ENCODE results near the gene MCC.

The MCC gene

GRCh38 chr5:113292462-113292861, 195.8 kb downstream of the MCC start:
- peaks cover 2% of the 10 kb centered on the region for H3K79me1 ChIP-seq (ENCODE audit: low read length)
- no peak overlapping the region for H4K8ac ChIP-seq (ENCODE audit: low read depth, low read length)
- no peak overlapping the region for H4K91ac ChIP-seq (ENCODE audit: low read depth, low read length)
- DNase-seq: no peak
- no peak overlapping the region for H3K23ac ChIP-seq (ENCODE audit: low read length)
- H2BK120ac ChIP-seq (ENCODE audit: insufficient read depth, low read length, poor library complexity): no peak overlapping the region
- H3K27me3 ChIP-seq (ENCODE audit: insufficient read depth, low read length): no peaks in the 10 kb centered on the region
- no peak overlapping the region for H3K9ac ChIP-seq (ENCODE audit: low read length)
- peaks cover 7 to 10% of the 10 kb centered on the region in 2 experiments for H3K4me1 ChIP-seq (ENCODE audit: control insufficient read depth in 1 of 2, insufficient read depth in 2 of 2, low read length in 2 of 2)
- H3K9me3 ChIP-seq (ENCODE audit: insufficient read depth, low read depth, low read length): no peaks in the 10 kb centered on the region
- H3K4ac ChIP-seq (ENCODE audit: low read depth, low read length): no peak overlapping the region
- H3K14ac ChIP-seq (ENCODE audit: low read length): no peak overlapping the region
- H2AFZ ChIP-seq (ENCODE audit: insufficient read depth, low read length, poor library complexity): no peak overlapping the region
- WGBS (ENCODE audit: extremely low coverage, insufficient coverage, insufficient read length): no CpG with 5 or more reads among the region's 3 CpGs
- H3K36me3 ChIP-seq (ENCODE audit: control insufficient read depth in 1 of 2, insufficient read depth in 2 of 2, low read length in 2 of 2): no peaks in the 10 kb centered on the region
- H2BK12ac ChIP-seq (ENCODE audit: low read length): no peak overlapping the region
- no peaks in the 10 kb centered on the region for H3K79me2 ChIP-seq (ENCODE audit: control insufficient read depth, insufficient read depth, low read length, poor library complexity)
- H3K27ac ChIP-seq (ENCODE audit: low read depth, low read length): no peak overlapping the region
- no peak overlapping the region for H4K12ac ChIP-seq (ENCODE audit: low read depth, low read length)
- no peak overlapping the region for H3K4me2 ChIP-seq (ENCODE audit: low read length)
- no peak overlapping the region for H2AK5ac ChIP-seq (ENCODE audit: low read length)
- H2BK5ac ChIP-seq (ENCODE audit: low read depth, low read length, poor library complexity): no peak overlapping the region
- no peak overlapping the region for H3K4me3 ChIP-seq (ENCODE audit: low read depth, low read length)
- no peak overlapping the region for H3K18ac ChIP-seq (ENCODE audit: low read length)

- Histone ChIP-seq H3K23ac (ENCODE audit: low read length) (no peak overlapping the region), H3K9ac (ENCODE audit: low read length) (no peak overlapping the region), H4K12ac (ENCODE audit: low read depth, low read length) (no peak overlapping the region), H4K8ac (ENCODE audit: low read depth, low read length) (no peak overlapping the region), H2BK120ac (ENCODE audit: insufficient read depth, low read length, poor library complexity) (no peak overlapping the region), H2BK5ac (ENCODE audit: low read depth, low read length, poor library complexity) (no peak overlapping the region), H4K91ac (ENCODE audit: low read depth, low read length) (no peak overlapping the region), H3K27ac (ENCODE audit: low read depth, low read length) (no peak overlapping the region), H3K4me1 (ENCODE audit: control insufficient read depth in 1 of 2, insufficient read depth in 2 of 2, low read length in 2 of 2) (no peaks in the 10 kb centered on the region), H3K14ac (ENCODE audit: low read length) (no peak overlapping the region), H3K36me3 (ENCODE audit: control insufficient read depth in 1 of 2, insufficient read depth in 2 of 2, low read length in 2 of 2) (no peaks in the 10 kb centered on the region), H3K79me1 (ENCODE audit: low read length) (no peaks in the 10 kb centered on the region), H3K9me3 (ENCODE audit: insufficient read depth, low read depth, low read length) (no peaks in the 10 kb centered on the region), H3K4me3 (ENCODE audit: low read depth, low read length) (no peak overlapping the region), H3K18ac (ENCODE audit: low read length) (no peak overlapping the region), H3K27me3 (ENCODE audit: insufficient read depth, low read length) (no peaks in the 10 kb centered on the region), H3K4me2 (ENCODE audit: low read length) (no peak overlapping the region), H3K79me2 (ENCODE audit: control insufficient read depth, insufficient read depth, low read length, poor library complexity) (no peaks in the 10 kb centered on the region), H2AK5ac (ENCODE audit: low read length) (no peak overlapping the region), H3K4ac (ENCODE audit: low read depth, low read length) (no peak overlapping the region), H2BK12ac (ENCODE audit: low read length) (no peak overlapping the region), H2AFZ (ENCODE audit: insufficient read depth, low read length, poor library complexity) (no peak overlapping the region)
- no peak for DNase-seq
- no CpG with 5 or more reads among the region's 3 CpGs for WGBS (ENCODE audit: extremely low coverage, insufficient coverage, insufficient read length)
Measured at GRCh38 chr5:113283558-113283957, 204.7 kb downstream of the MCC start.

DNA sequence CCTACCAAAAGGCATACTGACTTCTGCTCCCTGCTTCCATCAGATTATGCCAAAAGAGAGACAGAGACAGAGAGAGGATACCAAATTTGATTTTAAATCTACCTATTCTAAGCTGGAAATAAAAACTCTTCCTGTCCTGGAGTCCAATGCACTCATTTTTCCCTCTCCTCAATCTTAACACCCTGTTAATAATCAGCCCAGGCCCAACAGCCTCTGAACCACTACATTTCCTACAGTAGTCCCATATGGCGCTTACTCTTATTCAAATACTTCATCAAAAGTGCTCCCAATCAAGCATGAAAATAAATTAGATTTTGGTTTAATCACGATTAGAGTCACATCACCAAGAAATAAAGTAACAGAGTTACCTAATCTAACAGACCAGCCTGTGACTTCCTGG, 205.8 kb downstream of the MCC start:
- Histone ChIP-seq H3K36me3 (ENCODE audit: control insufficient read depth in 1 of 2, insufficient read depth in 2 of 2, low read length in 2 of 2) (no peaks in the 10 kb centered on the region), H3K27me3 (ENCODE audit: insufficient read depth, low read length) (no peaks in the 10 kb centered on the region), H3K9ac (ENCODE audit: low read length) (no peak overlapping the region), H4K8ac (ENCODE audit: low read depth, low read length) (no peak overlapping the region), H3K14ac (ENCODE audit: low read length) (no peak overlapping the region), H3K79me2 (ENCODE audit: control insufficient read depth, insufficient read depth, low read length, poor library complexity) (no peaks in the 10 kb centered on the region), H3K27ac (ENCODE audit: low read depth, low read length) (no peak overlapping the region), H2BK5ac (ENCODE audit: low read depth, low read length, poor library complexity) (no peak overlapping the region), H2AK5ac (ENCODE audit: low read length) (no peak overlapping the region), H2BK12ac (ENCODE audit: low read length) (no peak overlapping the region), H2BK120ac (ENCODE audit: insufficient read depth, low read length, poor library complexity) (no peak overlapping the region), H3K23ac (ENCODE audit: low read length) (no peak overlapping the region), H4K91ac (ENCODE audit: low read depth, low read length) (no peak overlapping the region), H3K18ac (ENCODE audit: low read length) (no peak overlapping the region), H3K4me2 (ENCODE audit: low read length) (no peak overlapping the region), H2AFZ (ENCODE audit: insufficient read depth, low read length, poor library complexity) (no peak overlapping the region), H3K79me1 (ENCODE audit: low read length) (no peaks in the 10 kb centered on the region), H3K9me3 (ENCODE audit: insufficient read depth, low read depth, low read length) (no peaks in the 10 kb centered on the region), H3K4me1 (ENCODE audit: control insufficient read depth in 1 of 2, insufficient read depth in 2 of 2, low read length in 2 of 2) (no peaks in the 10 kb centered on the region), H3K4ac (ENCODE audit: low read depth, low read length) (no peak overlapping the region), H3K4me3 (ENCODE audit: low read depth, low read length) (no peak overlapping the region), H4K12ac (ENCODE audit: low read depth, low read length) (no peak overlapping the region)
- no peak for DNase-seq
- WGBS (ENCODE audit: extremely low coverage, insufficient coverage, insufficient read length): no CpG with 5 or more reads among the region's 2 CpGs

DNA sequence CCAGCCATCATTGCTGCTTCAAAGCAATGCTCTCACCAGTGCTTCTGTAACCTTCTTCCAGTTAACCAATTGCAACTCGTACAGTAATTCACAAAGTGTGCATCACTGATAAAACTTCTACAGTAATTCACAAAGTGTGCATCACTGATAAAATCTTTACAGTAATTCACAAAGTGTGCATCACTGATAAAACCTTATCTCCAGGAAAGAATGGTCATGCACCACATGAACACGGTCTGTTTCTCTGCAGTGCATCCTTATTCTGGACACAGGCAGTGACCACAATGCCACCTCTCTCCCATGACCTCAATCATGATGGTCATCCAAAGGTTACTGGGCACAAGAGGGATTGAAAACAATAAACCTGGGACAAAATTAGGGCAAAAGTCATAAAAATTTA, 207.1 kb downstream of the MCC start:
- H4K8ac ChIP-seq (ENCODE audit: low read depth, low read length): no peak overlapping the region
- H4K91ac ChIP-seq (ENCODE audit: low read depth, low read length): no peak overlapping the region
- no peak overlapping the region for H3K23ac ChIP-seq (ENCODE audit: low read length)
- H3K27ac ChIP-seq (ENCODE audit: low read depth, low read length): no peak overlapping the region
- H3K27me3 ChIP-seq (ENCODE audit: insufficient read depth, low read length): no peaks in the 10 kb centered on the region
- H3K79me2 ChIP-seq (ENCODE audit: control insufficient read depth, insufficient read depth, low read length, poor library complexity): no peaks in the 10 kb centered on the region
- no peak overlapping the region for H3K4me2 ChIP-seq (ENCODE audit: low read length)
- DNase-seq: peak; percentile 24 to 79
- H3K4ac ChIP-seq (ENCODE audit: low read depth, low read length): no peak overlapping the region
- WGBS (ENCODE audit: extremely low coverage, insufficient coverage, insufficient read length): no CpG with 5 or more reads among the region's 2 CpGs
- H4K12ac ChIP-seq (ENCODE audit: low read depth, low read length): no peak overlapping the region
- no peaks in the 10 kb centered on the region for H3K36me3 ChIP-seq (ENCODE audit: control insufficient read depth in 1 of 2, insufficient read depth in 2 of 2, low read length in 2 of 2)
- H3K14ac ChIP-seq (ENCODE audit: low read length): no peak overlapping the region
- no peak overlapping the region for H3K4me3 ChIP-seq (ENCODE audit: low read depth, low read length)
- no peak overlapping the region for H3K18ac ChIP-seq (ENCODE audit: low read length)
- no peak overlapping the region for H2BK5ac ChIP-seq (ENCODE audit: low read depth, low read length, poor library complexity)
- H3K4me1 ChIP-seq (ENCODE audit: control insufficient read depth in 1 of 2, insufficient read depth in 2 of 2, low read length in 2 of 2): no peaks in the 10 kb centered on the region
- H3K79me1 ChIP-seq (ENCODE audit: low read length): no peaks in the 10 kb centered on the region
- no peak overlapping the region for H2AK5ac ChIP-seq (ENCODE audit: low read length)
- H2BK120ac ChIP-seq (ENCODE audit: insufficient read depth, low read length, poor library complexity): no peak overlapping the region
- H2BK12ac ChIP-seq (ENCODE audit: low read length): no peak overlapping the region
- no peak overlapping the region for H2AFZ ChIP-seq (ENCODE audit: insufficient read depth, low read length, poor library complexity)
- no peak overlapping the region for H3K9ac ChIP-seq (ENCODE audit: low read length)
- H3K9me3 ChIP-seq (ENCODE audit: insufficient read depth, low read depth, low read length): no peaks in the 10 kb centered on the region
